Tibial artery (tissue), 4 donors: ENCODE results near the gene NTN1.

ENCODE experiments used
- DNase-seq, 2 donors: peaks; one replicate each; pipeline ENCODE4 v3.0.0-alpha.2; 2019
- H3K27ac ChIP-seq, 2 donors: fragments of 200-600 bp; sonication (generic) in 1 of 2; 1 replicate in 1 of 2; 2 replicates in 1 of 2; pipeline ENCODE4 v1.5.1; 2018 to 2019; ENCODE audit warnings: mild to moderate bottlenecking in 1 of 2
- H3K27me3 ChIP-seq, 2 donors: fragments of 200-600 bp; sonication (generic) in 1 of 2; one replicate each; pipeline versions ENCODE4 v1.5.1 to v1.6.0; 2016 to 2019
- H3K36me3 ChIP-seq, 3 donors: fragments of 200-600 bp; sonication (generic) in 2 of 3; one replicate each; pipeline ENCODE4 v1.5.1; 2016 to 2019; ENCODE audit warnings: mild to moderate bottlenecking in 2 of 3
- H3K4me1 ChIP-seq, 4 donors: fragments of 200-600 bp; sonication (generic) in 2 of 4; 1 replicate in 3 of 4; 2 replicates in 1 of 4; pipeline ENCODE4 v1.5.1; 2016 to 2019
- H3K4me3 ChIP-seq, 2 donors: fragments of 200-600 bp; sonication (generic) in 1 of 2; 1 replicate in 1 of 2; 2 replicates in 1 of 2; pipeline ENCODE4 v1.5.1; 2018 to 2019; ENCODE audit warnings: mild to moderate bottlenecking in 2 of 2
- H3K9me3 ChIP-seq, 3 donors: fragments of 200-600 bp; sonication (generic) in 1 of 3; one replicate each; pipeline ENCODE4 v1.5.1; 2016 to 2019
- intact Hi-C: fragments of 100-400 bp; cut with DNase I; formaldehyde crosslinking; loops from one replicate; pipeline ENCODE4 v1.15.0; 2023; ENCODE audit warnings: low total_unique reads
- TF ChIP-seq, protein P1 (sequence below), 2 experiments: fragments of 200-600 bp in 1 of 2; fragments of 450-650 bp in 1 of 2; IDR thresholded peaks; one replicate each; pipeline ENCODE4 v1.5.1; 2017 to 2019; ENCODE audit warnings: antibody characterized with exemption in 2 of 2, mild to moderate bottlenecking in 1 of 2, moderate library complexity in 1 of 2

The NTN1 gene

GRCh38 chr17:9166788-9167187 lies 145.5 kb downstream of the NTN1 start:
- no peak for DNase-seq
- intact Hi-C loops = no loop called here
- Histone ChIP-seq H3K4me1 (peaks cover 0 to 40% (median 25%) of the 10 kb centered on the region in 4 donors), H3K27me3 (no peaks in the 10 kb centered on the region), H3K27ac (no peak overlapping the region), H3K9me3 (no peaks in the 10 kb centered on the region), H3K36me3 (peaks cover 0 to 4% (median 0%) of the 10 kb centered on the region in 3 donors), H3K4me3 (no peak overlapping the region)
- TF ChIP-seq, protein P1, sequence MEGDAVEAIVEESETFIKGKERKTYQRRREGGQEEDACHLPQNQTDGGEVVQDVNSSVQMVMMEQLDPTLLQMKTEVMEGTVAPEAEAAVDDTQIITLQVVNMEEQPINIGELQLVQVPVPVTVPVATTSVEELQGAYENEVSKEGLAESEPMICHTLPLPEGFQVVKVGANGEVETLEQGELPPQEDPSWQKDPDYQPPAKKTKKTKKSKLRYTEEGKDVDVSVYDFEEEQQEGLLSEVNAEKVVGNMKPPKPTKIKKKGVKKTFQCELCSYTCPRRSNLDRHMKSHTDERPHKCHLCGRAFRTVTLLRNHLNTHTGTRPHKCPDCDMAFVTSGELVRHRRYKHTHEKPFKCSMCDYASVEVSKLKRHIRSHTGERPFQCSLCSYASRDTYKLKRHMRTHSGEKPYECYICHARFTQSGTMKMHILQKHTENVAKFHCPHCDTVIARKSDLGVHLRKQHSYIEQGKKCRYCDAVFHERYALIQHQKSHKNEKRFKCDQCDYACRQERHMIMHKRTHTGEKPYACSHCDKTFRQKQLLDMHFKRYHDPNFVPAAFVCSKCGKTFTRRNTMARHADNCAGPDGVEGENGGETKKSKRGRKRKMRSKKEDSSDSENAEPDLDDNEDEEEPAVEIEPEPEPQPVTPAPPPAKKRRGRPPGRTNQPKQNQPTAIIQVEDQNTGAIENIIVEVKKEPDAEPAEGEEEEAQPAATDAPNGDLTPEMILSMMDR (IDR thresholded peaks at IDR 0.05) = no peak

- H3K36me3 ChIP-seq = peaks cover 0 to 4% (median 0%) of the 10 kb centered on the region in 3 donors
- peaks cover 0 to 34% (median 21%) of the 10 kb centered on the region in 4 donors for H3K4me1 ChIP-seq
- no peak overlapping the region for H3K27ac ChIP-seq
- DNase-seq = no peak
- H3K4me3 ChIP-seq = no peak overlapping the region
- no peaks in the 10 kb centered on the region for H3K27me3 ChIP-seq
- TF ChIP-seq, protein P1 (IDR thresholded peaks at IDR 0.05) = no peak
- no peaks in the 10 kb centered on the region for H3K9me3 ChIP-seq
- intact Hi-C loops = no loop called here
Measured at GRCh38 chr17:9167379-9167778, 146.1 kb downstream of the NTN1 start.

DNA sequence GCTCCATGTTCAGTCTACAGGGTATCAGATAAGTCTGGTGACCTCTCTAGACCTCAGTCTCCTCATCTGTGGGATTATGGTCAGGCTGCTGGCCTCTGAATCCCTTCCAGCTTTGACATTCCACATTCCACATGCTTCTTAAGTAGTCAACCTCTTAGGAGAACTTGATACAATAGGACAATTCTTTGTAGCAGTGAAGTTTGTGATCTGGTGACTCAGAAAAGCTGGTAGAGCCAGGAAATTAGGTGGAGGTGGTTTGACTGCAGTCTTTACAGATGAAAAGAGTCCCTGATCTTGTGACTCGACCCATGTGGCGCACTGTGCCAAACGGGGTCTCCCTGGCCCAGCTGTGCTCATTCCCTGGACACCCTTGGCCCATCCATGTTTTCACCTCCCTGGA lies 147.8 kb downstream of the NTN1 start:
- H3K4me3 ChIP-seq = no peak overlapping the region
- H3K4me1 ChIP-seq = peaks cover 0 to 30% (median 8%) of the 10 kb centered on the region in 4 donors
- TF ChIP-seq, protein P1 (IDR thresholded peaks at IDR 0.05) = no peak
- no peaks in the 10 kb centered on the region for H3K9me3 ChIP-seq
- no peak for DNase-seq
- no peaks in the 10 kb centered on the region for H3K27me3 ChIP-seq
- H3K27ac ChIP-seq = no peak overlapping the region
- intact Hi-C loops = no loop called here
- H3K36me3 ChIP-seq = peaks cover 0 to 4% (median 0%) of the 10 kb centered on the region in 3 donors

GRCh38 chr17:9170336-9170735 lies 149.0 kb downstream of the NTN1 start:
- TF ChIP-seq, protein P1 (IDR thresholded peaks at IDR 0.05) = no peak
- DNase-seq = no peak
- intact Hi-C loops = loop anchor here (10.0 kb wide), 1 partner anchor 166 kb away; no protein-coding TSS in a partner anchor
- peaks cover 0 to 4% (median 0%) of the 10 kb centered on the region in 3 donors for H3K36me3 ChIP-seq
- H3K4me3 ChIP-seq = no peak overlapping the region
- no peak overlapping the region for H3K27ac ChIP-seq
- no peaks in the 10 kb centered on the region for H3K9me3 ChIP-seq
- peaks cover 0 to 29% (median 0%) of the 10 kb centered on the region in 4 donors for H3K4me1 ChIP-seq
- H3K27me3 ChIP-seq = no peaks in the 10 kb centered on the region

DNA sequence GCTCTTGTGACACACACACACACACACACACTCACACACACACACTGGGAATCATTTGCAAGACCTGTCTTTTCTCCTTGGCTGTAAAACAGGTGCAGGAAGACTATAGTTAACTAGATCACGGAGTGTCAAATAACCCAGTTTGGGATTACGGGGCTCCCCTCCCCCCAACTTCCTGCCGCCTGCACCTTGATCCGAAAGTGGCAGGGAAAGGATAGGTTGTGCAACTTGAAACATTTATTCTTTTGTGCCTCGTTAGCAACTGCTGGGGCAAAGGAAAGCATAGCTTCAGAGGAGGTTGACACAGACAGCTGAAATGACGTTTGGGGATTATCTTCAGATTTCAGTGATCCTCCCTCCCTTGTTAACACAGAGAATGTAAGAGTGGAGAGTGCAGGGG lies 149.5 kb downstream of the NTN1 start:
- intact Hi-C loops = loop anchor here (10.0 kb wide), 1 partner anchor 166 kb away; no protein-coding TSS in a partner anchor
- no peak for DNase-seq
- TF ChIP-seq, protein P1 (IDR thresholded peaks at IDR 0.05) = no peak

More for the DNA sequence above, 149.5 kb downstream of the NTN1 start:
- Histone ChIP-seq H3K9me3 (no peaks in the 10 kb centered on the region), H3K36me3 (peaks cover 0 to 4% (median 0%) of the 10 kb centered on the region in 3 donors), H3K27me3 (no peaks in the 10 kb centered on the region), H3K4me1 (peaks cover 0 to 30% (median 0%) of the 10 kb centered on the region in 4 donors), H3K4me3 (no peak overlapping the region), H3K27ac (no peak overlapping the region)
